NB4 (cell line): Measurements from ENCODE around the gene STX4.

Experiments used
- DNase-seq: peaks from one replicate; pipeline ENCODE4 v3.0.0; 2010; ENCODE audit warnings: low read depth
- H3K4me3 ChIP-seq: one replicate; pipeline ENCODE4 v1.5.1; 2011; ENCODE audit warnings: mild to moderate bottlenecking, low read depth, low read length, moderate library complexity
- MYC ChIP-seq: IDR thresholded peaks from 2 replicates; pipeline ENCODE4 v1.6.1; 2011; ENCODE audit warnings: low read depth, low read length
- POLR2A ChIP-seq: IDR thresholded peaks from 2 replicates; pipeline ENCODE4 v1.6.1; 2011; ENCODE audit warnings: mild to moderate bottlenecking; ENCODE audit not compliant: insufficient read length; ENCODE audit errors: extremely low read depth
- TF ChIP-seq, protein P1 (sequence below): IDR thresholded peaks from 2 replicates; pipeline ENCODE4 v1.6.1; 2011; ENCODE audit warnings: low read depth, low read length
- TF ChIP-seq, protein P2 (sequence below): IDR thresholded peaks from one replicate; pipeline ENCODE4 v1.5.1; 2012; ENCODE audit warnings: low read depth, low read length

Gene STX4

DNA sequence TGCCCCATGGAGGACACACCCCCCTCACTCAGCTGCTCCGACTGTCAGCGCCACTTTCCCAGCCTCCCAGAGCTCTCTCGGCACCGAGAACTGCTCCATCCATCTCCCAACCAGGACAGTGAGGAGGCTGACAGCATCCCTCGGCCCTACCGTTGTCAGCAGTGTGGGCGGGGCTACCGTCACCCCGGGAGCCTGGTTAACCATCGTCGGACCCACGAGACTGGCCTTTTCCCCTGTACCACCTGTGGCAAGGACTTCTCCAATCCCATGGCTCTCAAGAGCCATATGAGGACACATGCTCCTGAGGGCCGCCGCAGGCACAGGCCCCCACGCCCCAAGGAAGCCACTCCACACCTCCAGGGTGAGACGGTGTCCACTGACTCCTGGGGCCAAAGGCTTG, 43.0 kb downstream of the STX4 start:
- TF ChIP-seq MYC (no peak), POLR2A (no peak)
- TF ChIP-seq, protein P1, sequence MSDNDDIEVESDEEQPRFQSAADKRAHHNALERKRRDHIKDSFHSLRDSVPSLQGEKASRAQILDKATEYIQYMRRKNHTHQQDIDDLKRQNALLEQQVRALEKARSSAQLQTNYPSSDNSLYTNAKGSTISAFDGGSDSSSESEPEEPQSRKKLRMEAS, result no peak
- TF ChIP-seq, protein P2, sequence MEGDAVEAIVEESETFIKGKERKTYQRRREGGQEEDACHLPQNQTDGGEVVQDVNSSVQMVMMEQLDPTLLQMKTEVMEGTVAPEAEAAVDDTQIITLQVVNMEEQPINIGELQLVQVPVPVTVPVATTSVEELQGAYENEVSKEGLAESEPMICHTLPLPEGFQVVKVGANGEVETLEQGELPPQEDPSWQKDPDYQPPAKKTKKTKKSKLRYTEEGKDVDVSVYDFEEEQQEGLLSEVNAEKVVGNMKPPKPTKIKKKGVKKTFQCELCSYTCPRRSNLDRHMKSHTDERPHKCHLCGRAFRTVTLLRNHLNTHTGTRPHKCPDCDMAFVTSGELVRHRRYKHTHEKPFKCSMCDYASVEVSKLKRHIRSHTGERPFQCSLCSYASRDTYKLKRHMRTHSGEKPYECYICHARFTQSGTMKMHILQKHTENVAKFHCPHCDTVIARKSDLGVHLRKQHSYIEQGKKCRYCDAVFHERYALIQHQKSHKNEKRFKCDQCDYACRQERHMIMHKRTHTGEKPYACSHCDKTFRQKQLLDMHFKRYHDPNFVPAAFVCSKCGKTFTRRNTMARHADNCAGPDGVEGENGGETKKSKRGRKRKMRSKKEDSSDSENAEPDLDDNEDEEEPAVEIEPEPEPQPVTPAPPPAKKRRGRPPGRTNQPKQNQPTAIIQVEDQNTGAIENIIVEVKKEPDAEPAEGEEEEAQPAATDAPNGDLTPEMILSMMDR, result no peak
- no peak overlapping the region for H3K4me3 ChIP-seq
- no peak for DNase-seq

DNA sequence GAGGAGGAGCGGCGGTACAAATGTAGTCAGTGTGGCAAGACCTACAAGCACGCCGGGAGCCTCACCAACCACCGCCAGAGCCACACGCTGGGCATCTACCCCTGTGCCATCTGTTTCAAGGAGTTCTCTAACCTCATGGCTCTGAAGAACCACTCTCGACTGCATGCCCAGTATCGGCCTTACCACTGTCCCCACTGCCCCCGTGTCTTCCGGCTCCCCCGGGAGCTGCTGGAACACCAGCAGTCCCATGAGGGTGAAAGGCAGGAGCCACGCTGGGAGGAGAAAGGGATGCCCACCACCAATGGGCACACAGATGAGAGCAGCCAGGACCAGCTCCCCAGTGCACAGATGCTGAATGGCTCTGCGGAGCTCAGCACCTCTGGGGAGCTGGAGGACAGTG, 43.7 kb downstream of the STX4 start:
- H3K4me3 ChIP-seq, result no peak overlapping the region
- DNase-seq, result no peak
- TF ChIP-seq POLR2A, result no peak
- TF ChIP-seq, protein P1, result no peak

GRCh38 chr16:31077592-31078396, 44.4 kb downstream of the STX4 start:
- no peak overlapping the region for H3K4me3 ChIP-seq
- TF ChIP-seq, protein P1, result no peak
- TF ChIP-seq, protein P2, result peak; percentile 11
- TF ChIP-seq POLR2A, result no peak
- DNase-seq, result no peak

GRCh38 chr16:31078597-31079341, 45.4 kb downstream of the STX4 start:
- peak overlapping the region; percentile 56 for H3K4me3 ChIP-seq
- peak; percentile 83 for DNase-seq
- TF ChIP-seq, protein P1, result 0 out of 2 replicates have a peak, but pooled peaks have one; percentile 13
- TF ChIP-seq, protein P2, result no peak

DNA sequence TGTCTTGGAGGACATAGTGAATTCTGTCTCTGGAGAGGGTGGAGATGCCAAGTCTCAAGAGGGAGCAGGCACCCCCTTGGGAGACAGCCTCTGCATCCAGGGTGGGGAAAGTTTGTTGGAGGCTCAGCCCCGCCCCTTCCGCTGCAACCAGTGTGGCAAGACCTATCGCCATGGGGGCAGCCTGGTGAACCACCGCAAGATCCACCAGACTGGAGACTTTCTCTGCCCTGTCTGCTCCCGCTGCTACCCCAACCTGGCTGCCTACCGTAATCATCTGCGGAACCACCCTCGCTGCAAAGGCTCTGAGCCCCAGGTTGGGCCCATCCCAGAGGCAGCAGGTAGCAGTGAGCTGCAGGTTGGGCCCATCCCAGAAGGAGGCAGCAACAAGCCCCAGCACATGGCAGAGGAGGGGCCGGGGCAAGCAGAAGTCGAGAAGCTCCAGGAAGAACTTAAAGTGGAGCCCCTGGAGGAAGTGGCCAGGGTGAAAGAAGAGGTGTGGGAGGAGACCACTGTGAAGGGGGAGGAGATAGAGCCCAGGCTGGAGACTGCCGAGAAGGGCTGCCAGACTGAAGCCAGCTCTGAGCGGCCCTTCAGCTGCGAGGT, 46.1 kb downstream of the STX4 start:
- H3K4me3 ChIP-seq, result peak overlapping the region; percentile 56
- peak; percentile 95 for DNase-seq
- TF ChIP-seq, protein P2, result peak; percentile 10
- TF ChIP-seq, protein P1, result peak; percentile 93
- peak; percentile 96 for TF ChIP-seq MYC
- TF ChIP-seq POLR2A, result peak; percentile 36
